ENCODE measurements around the gene TCERG1L. TPM values are rescaled to one million over a fixed set of nuclear protein-coding genes. Genes with fewer than 3 reads are reported as not detected.

TCERG1L gene
- total RNA-seq, 4 donors from 2014 or later, result 0.42 to 1.3 TPM; not detected in 2

DNA sequence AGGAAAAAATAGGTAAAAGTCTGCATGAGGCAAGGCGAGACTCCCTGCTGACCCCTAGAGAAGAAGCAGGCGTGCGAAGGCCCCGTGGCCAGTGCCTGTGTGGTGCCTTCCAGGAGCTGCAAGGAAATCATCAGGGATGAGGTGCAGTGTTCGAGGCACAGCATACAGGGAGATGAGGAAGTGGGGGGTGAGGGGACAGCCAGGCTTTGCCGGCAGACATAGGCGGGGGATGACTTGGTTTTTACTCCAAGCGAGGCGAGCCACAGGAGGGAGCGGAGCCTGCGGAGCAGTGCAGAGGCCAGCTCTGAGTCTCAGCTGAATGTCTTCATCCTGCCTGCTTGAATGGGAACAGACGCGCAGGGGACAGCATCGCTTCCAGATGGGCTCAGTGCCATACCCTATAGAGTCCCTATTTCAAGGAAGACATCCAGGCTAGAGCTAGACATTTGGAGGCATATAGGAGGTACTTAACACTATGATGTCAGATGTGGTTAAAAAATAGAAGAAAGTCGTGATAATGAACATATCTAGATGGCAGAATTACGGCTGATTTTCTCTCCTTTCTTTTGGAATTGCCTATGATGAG lies 49.5 kb downstream of the TCERG1L start:
- WGBS, 2 donors, result 78 to 86% methylated on average over 15 to 16 of the region's 16 CpGs
- DNase-seq (ENCODE audit: low spot score in 2 of 2), result no peak

DNA sequence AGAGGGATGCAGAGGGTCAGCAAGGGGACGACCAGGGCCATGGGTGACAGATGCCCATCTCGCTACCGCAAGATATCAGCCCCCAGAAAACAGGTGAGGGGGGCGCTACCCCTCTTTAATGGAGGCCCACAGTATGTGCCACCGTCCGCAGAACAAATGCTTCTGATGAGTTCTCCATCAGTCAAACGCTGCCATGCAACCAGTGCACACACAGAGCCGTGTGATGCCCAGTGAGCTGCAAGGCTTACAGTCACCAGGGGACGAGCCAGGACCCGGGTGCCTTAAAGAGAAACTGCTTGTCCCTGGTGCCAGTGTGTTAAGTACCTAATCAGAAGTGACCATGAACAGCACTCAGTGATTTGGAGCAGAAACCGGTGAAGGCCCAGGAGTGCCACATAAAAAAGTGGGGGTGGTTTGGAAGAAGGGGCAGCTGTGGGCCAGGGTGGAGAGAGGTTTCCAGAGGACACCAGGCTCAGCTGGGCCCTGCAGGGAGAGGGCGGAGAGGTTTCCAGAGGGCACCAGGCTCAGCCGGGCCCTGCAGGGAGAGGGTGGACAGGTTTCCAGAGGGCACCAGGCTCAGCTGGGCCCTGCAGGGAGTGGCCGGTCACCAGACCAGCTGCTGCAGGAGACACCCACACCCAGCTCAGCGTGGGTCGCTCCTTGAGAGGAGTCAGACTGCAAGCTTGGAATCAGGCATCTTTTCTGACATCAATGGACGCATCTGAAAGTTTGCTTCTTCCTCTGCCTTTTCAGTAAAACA lies 50.9 kb downstream of the TCERG1L start:
- Histone ChIP-seq H3K9me3 (no peaks in the 10 kb centered on the region), H3K4me3 (no peak overlapping the region), H3K27me3 (no peaks in the 10 kb centered on the region), H3K27ac (no peak overlapping the region), H3K36me3 (no peaks in the 10 kb centered on the region), H3K4me1 (no peaks in the 10 kb centered on the region)
- no peak for DNase-seq (ENCODE audit: low spot score in 2 of 2)
- 84 to 85% methylated on average over 14 to 17 of the region's 17 CpGs for WGBS, 2 donors
- no peak for TF ChIP-seq EP300 (IDR thresholded peaks at IDR 0.05)
- TF ChIP-seq, protein P1, sequence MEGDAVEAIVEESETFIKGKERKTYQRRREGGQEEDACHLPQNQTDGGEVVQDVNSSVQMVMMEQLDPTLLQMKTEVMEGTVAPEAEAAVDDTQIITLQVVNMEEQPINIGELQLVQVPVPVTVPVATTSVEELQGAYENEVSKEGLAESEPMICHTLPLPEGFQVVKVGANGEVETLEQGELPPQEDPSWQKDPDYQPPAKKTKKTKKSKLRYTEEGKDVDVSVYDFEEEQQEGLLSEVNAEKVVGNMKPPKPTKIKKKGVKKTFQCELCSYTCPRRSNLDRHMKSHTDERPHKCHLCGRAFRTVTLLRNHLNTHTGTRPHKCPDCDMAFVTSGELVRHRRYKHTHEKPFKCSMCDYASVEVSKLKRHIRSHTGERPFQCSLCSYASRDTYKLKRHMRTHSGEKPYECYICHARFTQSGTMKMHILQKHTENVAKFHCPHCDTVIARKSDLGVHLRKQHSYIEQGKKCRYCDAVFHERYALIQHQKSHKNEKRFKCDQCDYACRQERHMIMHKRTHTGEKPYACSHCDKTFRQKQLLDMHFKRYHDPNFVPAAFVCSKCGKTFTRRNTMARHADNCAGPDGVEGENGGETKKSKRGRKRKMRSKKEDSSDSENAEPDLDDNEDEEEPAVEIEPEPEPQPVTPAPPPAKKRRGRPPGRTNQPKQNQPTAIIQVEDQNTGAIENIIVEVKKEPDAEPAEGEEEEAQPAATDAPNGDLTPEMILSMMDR (IDR thresholded peaks at IDR 0.05), result no peak
- TF ChIP-seq POLR2A (IDR thresholded peaks at IDR 0.05), result no peak

More for the DNA sequence above, 49.5 kb downstream of the TCERG1L start:
- no peak for TF ChIP-seq EP300 (IDR thresholded peaks at IDR 0.05)
- TF ChIP-seq POLR2A (IDR thresholded peaks at IDR 0.05), result no peak
- TF ChIP-seq, protein P1 (IDR thresholded peaks at IDR 0.05), result no peak
- Histone ChIP-seq H3K36me3 (no peaks in the 10 kb centered on the region), H3K4me3 (no peak overlapping the region), H3K27me3 (no peaks in the 10 kb centered on the region), H3K9me3 (peaks cover 0 to 5% (median 0%) of the 10 kb centered on the region in 4 donors), H3K4me1 (no peaks in the 10 kb centered on the region), H3K27ac (no peak overlapping the region)

- H3K9me3 ChIP-seq, result no peaks in the 10 kb centered on the region
- no peaks in the 10 kb centered on the region for H3K36me3 ChIP-seq
- 93 to 94% methylated on average over 32 of the region's 32 CpGs for WGBS, 2 donors
- no peaks in the 10 kb centered on the region for H3K27me3 ChIP-seq
- H3K27ac ChIP-seq, result no peak overlapping the region
- TF ChIP-seq EP300 (IDR thresholded peaks at IDR 0.05) (no peak), POLR2A (IDR thresholded peaks at IDR 0.05) (no peak)
- TF ChIP-seq, protein P1 (IDR thresholded peaks at IDR 0.05), result no peak
- no peak overlapping the region for H3K4me3 ChIP-seq
- H3K4me1 ChIP-seq, result no peaks in the 10 kb centered on the region
- DNase-seq (ENCODE audit: low spot score in 2 of 2), result no peak
These were observed 51.5 kb downstream of the TCERG1L start for GRCh38 chr10:131260031-131260430.

DNA sequence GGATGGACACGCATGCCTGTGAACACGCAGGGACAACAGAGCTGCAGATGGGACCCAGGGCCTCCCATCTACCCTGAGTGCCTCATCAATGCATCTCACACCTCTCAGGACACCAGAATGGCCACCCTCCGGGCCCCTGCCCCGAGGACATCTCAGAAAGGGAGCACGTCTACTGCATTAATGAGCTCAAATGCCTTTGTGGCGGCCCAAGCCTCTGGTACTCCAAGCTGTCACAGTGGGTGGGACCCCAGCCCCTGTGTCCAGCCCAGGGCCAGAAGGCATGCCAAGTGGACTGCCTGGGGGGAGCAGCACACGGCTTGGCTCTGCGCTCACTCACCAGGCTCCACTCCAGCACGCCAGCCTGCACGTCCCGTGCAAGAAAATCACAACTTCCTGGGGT lies 52.0 kb downstream of the TCERG1L start:
- no peaks in the 10 kb centered on the region for H3K27me3 ChIP-seq
- no peak overlapping the region for H3K4me3 ChIP-seq
- H3K4me1 ChIP-seq, result no peaks in the 10 kb centered on the region
- DNase-seq (ENCODE audit: low spot score in 2 of 2), result no peak
- 72 to 83% methylated on average over 11 of the region's 11 CpGs for WGBS, 2 donors
- H3K27ac ChIP-seq, result no peak overlapping the region
- no peak for TF ChIP-seq EP300 (IDR thresholded peaks at IDR 0.05)
- TF ChIP-seq, protein P1 (IDR thresholded peaks at IDR 0.05), result no peak
- no peak for TF ChIP-seq POLR2A (IDR thresholded peaks at IDR 0.05)
- H3K36me3 ChIP-seq, result no peaks in the 10 kb centered on the region
- no peaks in the 10 kb centered on the region for H3K9me3 ChIP-seq

GRCh38 chr10:131258256-131258655 lies 53.3 kb downstream of the TCERG1L start:
- H3K36me3 ChIP-seq, result no peaks in the 10 kb centered on the region
- DNase-seq (ENCODE audit: low spot score in 2 of 2), result no peak
- H3K4me3 ChIP-seq, result no peak overlapping the region
- TF ChIP-seq EP300 (IDR thresholded peaks at IDR 0.05) (no peak), POLR2A (IDR thresholded peaks at IDR 0.05) (no peak)
- TF ChIP-seq, protein P1 (IDR thresholded peaks at IDR 0.05), result no peak
- H3K9me3 ChIP-seq, result no peaks in the 10 kb centered on the region
- no peak overlapping the region for H3K27ac ChIP-seq
- H3K4me1 ChIP-seq, result no peaks in the 10 kb centered on the region
- no peaks in the 10 kb centered on the region for H3K27me3 ChIP-seq
- 90 to 94% methylated on average over 7 to 8 of the region's 9 CpGs for WGBS, 2 donors

Measured in tibial nerve (tissue), 4 donors.